Measurements from ENCODE around the gene ADAM8.
"Not testable (repeated sequence)": the region's sequence is repeated elsewhere in the genome, so short reads cannot be mapped to it uniquely, and the experiment has no call there.

ADAM8 gene

GRCh38 chr10:133237588-133238465, 38.8 kb downstream of the ADAM8 start, which contains the start of gene VENTX:
Gene VENTX (plus strand): TSS chr10:133237855. CDS start chr10:133237915, 60 bp downstream.
- CTCF ChIA-PET, result no interaction called here
- no peak for TF ChIP-seq CTCF (IDR thresholded peaks at IDR 0.05; ENCODE audit: control extremely low read depth, extremely low read depth, low read depth, missing control alignments)
- POLR2A ChIA-PET, result no interaction called here
- no peak for DNase-seq (ENCODE audit: extremely low spot score)

- CTCF ChIA-PET, result no interaction called here
- TF ChIP-seq CTCF (IDR thresholded peaks at IDR 0.05; ENCODE audit: control extremely low read depth, extremely low read depth, low read depth, missing control alignments), result no peak
- DNase-seq (ENCODE audit: extremely low spot score), result no peak
- POLR2A ChIA-PET, result no interaction called here
These were observed 39.5 kb downstream of the ADAM8 start for GRCh38 chr10:133237241-133237587.

GRCh38 chr10:133236401-133237240, 40.0 kb downstream of the ADAM8 start:
- TF ChIP-seq CTCF (IDR thresholded peaks at IDR 0.05; ENCODE audit: control extremely low read depth, extremely low read depth, low read depth, missing control alignments), result no peak
- DNase-seq (ENCODE audit: extremely low spot score), result no peak
- ChIA-PET CTCF (no interaction called here), POLR2A (no interaction called here)

- no peak for DNase-seq (ENCODE audit: extremely low spot score)
- ChIA-PET CTCF (no interaction called here), POLR2A (no interaction called here)
- TF ChIP-seq CTCF (IDR thresholded peaks at IDR 0.05; ENCODE audit: control extremely low read depth, extremely low read depth, low read depth, missing control alignments), result no peak
These were observed 40.7 kb downstream of the ADAM8 start for GRCh38 chr10:133235932-133236331.

GRCh38 chr10:133235265-133235855, 41.3 kb downstream of the ADAM8 start:
- ChIA-PET POLR2A (no interaction called here), CTCF (no interaction called here)
- no peak for DNase-seq (ENCODE audit: extremely low spot score)
- TF ChIP-seq CTCF (IDR thresholded peaks at IDR 0.05; ENCODE audit: control extremely low read depth, extremely low read depth, low read depth, missing control alignments), result no peak

- CTCF ChIA-PET; POLR2A ChIA-PET; DNase-seq (ENCODE audit: extremely low spot score): not testable (repeated sequence)
These were observed 41.9 kb downstream of the ADAM8 start for GRCh38 chr10:133234796-133235195.

Data from GM10248 (cell line).